ENCODE measurements around the gene DIP2A.

Gene DIP2A

GRCh38 chr21:46480466-46480865 is 21.8 kb downstream of the DIP2A start:
- no peaks in the 10 kb centered on the region for H3K4me1 ChIP-seq (ENCODE audit: control insufficient read depth, insufficient read depth, low read length)
- H3K4me3 ChIP-seq (ENCODE audit: low read length) = no peak overlapping the region
- WGBS (ENCODE audit: insufficient coverage, insufficient read length) = no CpG with 5 or more reads among the region's 5 CpGs
- H3K36me3 ChIP-seq (ENCODE audit: control insufficient read depth, insufficient read depth, low read length) = no peaks in the 10 kb centered on the region
- H3K27me3 ChIP-seq (ENCODE audit: control insufficient read depth, insufficient read depth, low read length) = no peaks in the 10 kb centered on the region
- no peak overlapping the region for H3K27ac ChIP-seq (ENCODE audit: low read length)
- H3K9me3 ChIP-seq (ENCODE audit: control insufficient read depth, insufficient read depth, low read length) = no peaks in the 10 kb centered on the region
- no peak for DNase-seq (ENCODE audit: low read depth, low spot score)

DNA sequence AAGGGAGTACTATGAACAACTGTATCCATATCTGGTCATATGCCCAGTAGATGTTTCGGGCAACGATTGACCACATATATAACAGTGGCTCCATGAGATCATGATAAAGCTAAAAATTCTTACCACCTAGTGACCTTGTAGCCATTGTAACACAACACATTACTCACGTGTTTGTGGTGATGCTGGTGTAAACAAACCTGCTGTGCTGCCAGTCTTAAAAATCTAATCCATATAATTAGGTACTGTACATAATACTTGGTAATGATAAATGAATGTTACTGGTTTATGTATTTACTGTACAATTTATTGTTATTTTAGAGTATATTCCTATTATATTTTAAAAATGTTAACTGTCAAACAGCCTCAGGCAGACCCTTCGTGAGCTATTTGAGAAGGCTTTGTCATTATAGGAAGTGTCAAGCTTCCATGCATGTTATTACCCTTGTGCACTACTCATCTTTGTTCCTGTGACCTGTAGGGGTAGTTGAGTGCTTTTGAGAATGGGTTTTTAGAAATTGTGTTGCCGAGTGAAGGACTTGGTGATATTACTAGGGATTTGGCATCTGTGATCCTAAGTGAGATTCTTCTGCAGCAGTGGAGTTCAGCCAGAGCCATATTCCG is 23.6 kb downstream of the DIP2A start:
- H3K9me3 ChIP-seq (ENCODE audit: control insufficient read depth, insufficient read depth, low read length) = no peaks in the 10 kb centered on the region
- WGBS (ENCODE audit: insufficient coverage, insufficient read length) = no CpG with 5 or more reads among the region's 6 CpGs
- H3K4me1 ChIP-seq (ENCODE audit: control insufficient read depth, insufficient read depth, low read length) = no peaks in the 10 kb centered on the region
- H3K27me3 ChIP-seq (ENCODE audit: control insufficient read depth, insufficient read depth, low read length) = no peaks in the 10 kb centered on the region
- no peaks in the 10 kb centered on the region; the same call in 1 of the 2 replicates for H3K36me3 ChIP-seq (ENCODE audit: control insufficient read depth, insufficient read depth, low read length)
- H3K27ac ChIP-seq (ENCODE audit: low read length) = no peak overlapping the region
- no peak for DNase-seq (ENCODE audit: low read depth, low spot score)
- H3K4me3 ChIP-seq (ENCODE audit: low read length) = no peak overlapping the region

GRCh38 chr21:46482846-46483231 is 24.1 kb downstream of the DIP2A start:
- DNase-seq (ENCODE audit: low read depth, low spot score) = no peak
- H3K9me3 ChIP-seq (ENCODE audit: control insufficient read depth, insufficient read depth, low read length) = no peaks in the 10 kb centered on the region
- H3K36me3 ChIP-seq (ENCODE audit: control insufficient read depth, insufficient read depth, low read length) = no peaks in the 10 kb centered on the region; the same call in 1 of the 2 replicates
- WGBS (ENCODE audit: insufficient coverage, insufficient read length) = no CpG with 5 or more reads among the region's 2 CpGs
- no peak overlapping the region for H3K27ac ChIP-seq (ENCODE audit: low read length)
- H3K27me3 ChIP-seq (ENCODE audit: control insufficient read depth, insufficient read depth, low read length) = no peaks in the 10 kb centered on the region
- no peak overlapping the region for H3K4me3 ChIP-seq (ENCODE audit: low read length)
- H3K4me1 ChIP-seq (ENCODE audit: control insufficient read depth, insufficient read depth, low read length) = no peaks in the 10 kb centered on the region

- no peak for DNase-seq (ENCODE audit: low read depth, low spot score)
- H3K27me3 ChIP-seq (ENCODE audit: control insufficient read depth, insufficient read depth, low read length) = no peaks in the 10 kb centered on the region
- no peaks in the 10 kb centered on the region; the same call in 1 of the 2 replicates for H3K36me3 ChIP-seq (ENCODE audit: control insufficient read depth, insufficient read depth, low read length)
- no peaks in the 10 kb centered on the region for H3K4me1 ChIP-seq (ENCODE audit: control insufficient read depth, insufficient read depth, low read length)
- WGBS (ENCODE audit: insufficient coverage, insufficient read length) = no CpG with 5 or more reads among the region's 6 CpGs
- H3K4me3 ChIP-seq (ENCODE audit: low read length) = no peak overlapping the region
- no peaks in the 10 kb centered on the region for H3K9me3 ChIP-seq (ENCODE audit: control insufficient read depth, insufficient read depth, low read length)
- H3K27ac ChIP-seq (ENCODE audit: low read length) = no peak overlapping the region
Observed at GRCh38 chr21:46483300-46484295, 24.9 kb downstream of the DIP2A start.

DNA sequence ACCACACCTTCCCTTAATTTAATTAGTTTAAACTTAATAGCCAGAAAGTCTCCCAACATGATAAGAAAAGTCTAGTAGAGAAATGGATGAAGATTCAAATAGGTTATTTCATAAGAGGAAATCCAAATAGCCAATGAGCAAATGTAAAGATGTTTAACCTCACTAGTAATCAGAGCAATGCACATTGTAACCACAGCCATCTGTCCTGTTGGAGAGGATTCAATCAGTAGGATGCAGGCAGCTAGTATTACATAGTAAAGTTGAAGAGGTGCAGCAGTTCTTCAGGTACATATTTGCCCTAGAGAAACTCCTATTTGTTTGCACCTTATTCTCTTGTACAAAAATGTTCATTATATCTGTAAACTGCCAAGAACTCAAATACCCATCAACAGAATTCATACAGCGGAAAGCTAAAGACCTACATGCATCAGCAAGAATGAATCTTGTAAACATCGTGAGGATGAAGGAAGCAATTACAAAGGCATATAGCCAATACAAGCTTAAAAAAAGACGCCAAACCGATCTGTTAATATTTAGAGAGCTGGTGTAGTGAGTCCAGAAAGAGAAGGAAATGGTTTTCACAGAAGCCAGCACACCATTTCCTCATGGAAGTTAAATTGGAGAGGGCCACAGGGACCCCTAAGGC is 27.9 kb downstream of the DIP2A start:
- H3K27me3 ChIP-seq (ENCODE audit: control insufficient read depth, insufficient read depth, low read length) = no peaks in the 10 kb centered on the region
- no peak for DNase-seq (ENCODE audit: low read depth, low spot score)
- H3K36me3 ChIP-seq (ENCODE audit: control insufficient read depth, insufficient read depth, low read length) = no peaks in the 10 kb centered on the region; the same call in 1 of the 2 replicates
- 0 out of 2 replicates have a peak, but pooled peaks cover 1% of the 10 kb centered on the region for H3K4me1 ChIP-seq (ENCODE audit: control insufficient read depth, insufficient read depth, low read length)
- no peak overlapping the region for H3K4me3 ChIP-seq (ENCODE audit: low read length)
- no CpG with 5 or more reads among the region's 4 CpGs for WGBS (ENCODE audit: insufficient coverage, insufficient read length)
- no peak overlapping the region for H3K27ac ChIP-seq (ENCODE audit: low read length)
- H3K9me3 ChIP-seq (ENCODE audit: control insufficient read depth, insufficient read depth, low read length) = no peaks in the 10 kb centered on the region

DNA sequence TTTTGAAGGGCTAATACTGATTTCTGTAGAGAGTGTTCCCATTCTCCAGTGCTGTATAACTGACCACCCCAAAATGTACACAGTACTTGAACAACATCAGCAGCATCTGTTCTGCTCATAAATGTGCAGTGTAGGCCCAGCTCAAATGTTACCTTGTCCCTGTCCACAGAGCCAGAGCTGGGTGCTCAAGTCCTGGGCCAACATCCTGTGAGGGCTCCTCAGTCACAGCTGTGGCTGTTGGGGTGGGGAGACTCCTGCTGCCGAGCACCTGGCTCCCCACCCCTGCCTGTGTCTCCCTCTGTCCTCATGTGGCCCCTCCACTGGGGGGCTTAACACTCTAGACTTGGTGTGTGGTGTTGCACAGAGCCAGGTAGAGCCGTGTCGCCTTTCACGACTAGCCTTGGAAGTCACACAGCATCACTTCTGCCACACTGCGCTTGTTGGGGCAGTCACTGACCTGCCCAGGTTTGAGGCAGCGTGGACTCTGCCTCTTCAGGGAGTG is 30.5 kb downstream of the DIP2A start:
- DNase-seq (ENCODE audit: low read depth, low spot score) = no peak
- no peak overlapping the region for H3K27ac ChIP-seq (ENCODE audit: low read length)
- 0 out of 2 replicates have a peak, but pooled peaks cover 1% of the 10 kb centered on the region for H3K4me1 ChIP-seq (ENCODE audit: control insufficient read depth, insufficient read depth, low read length)
- H3K27me3 ChIP-seq (ENCODE audit: control insufficient read depth, insufficient read depth, low read length) = no peaks in the 10 kb centered on the region
- no peaks in the 10 kb centered on the region; the same call in 1 of the 2 replicates for H3K36me3 ChIP-seq (ENCODE audit: control insufficient read depth, insufficient read depth, low read length)
- H3K9me3 ChIP-seq (ENCODE audit: control insufficient read depth, insufficient read depth, low read length) = no peaks in the 10 kb centered on the region
- no peak overlapping the region for H3K4me3 ChIP-seq (ENCODE audit: low read length)
- no CpG with 5 or more reads among the region's 6 CpGs for WGBS (ENCODE audit: insufficient coverage, insufficient read length)

- WGBS (ENCODE audit: insufficient coverage, insufficient read length) = no CpG with 5 or more reads among the region's 10 CpGs
- H3K36me3 ChIP-seq (ENCODE audit: control insufficient read depth, insufficient read depth, low read length) = no peaks in the 10 kb centered on the region; the same call in 1 of the 2 replicates
Observed at GRCh38 chr21:46489800-46490199, 31.1 kb downstream of the DIP2A start.

DNA sequence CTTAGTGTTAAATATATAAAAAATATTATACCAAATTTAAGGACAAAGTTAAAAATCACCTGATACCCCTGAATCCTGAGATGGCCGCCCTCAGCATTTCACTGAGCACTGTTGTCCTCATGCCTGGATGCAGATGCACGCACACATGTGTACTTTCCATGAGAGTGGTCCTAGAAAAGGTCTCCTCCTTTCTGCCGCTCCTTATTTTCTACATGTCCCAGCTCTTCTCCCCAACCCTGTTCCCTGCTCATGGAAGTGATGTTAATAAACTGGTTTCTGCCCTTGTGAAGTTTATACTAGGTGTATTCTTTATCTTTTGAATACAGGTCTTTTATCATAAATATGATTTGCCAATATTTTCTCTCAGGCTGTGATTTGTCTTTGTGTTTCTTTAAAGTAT is 32.9 kb downstream of the DIP2A start:
- no peaks in the 10 kb centered on the region for H3K36me3 ChIP-seq (ENCODE audit: control insufficient read depth, insufficient read depth, low read length)
- H3K27me3 ChIP-seq (ENCODE audit: control insufficient read depth, insufficient read depth, low read length) = no peaks in the 10 kb centered on the region
- no CpG with 5 or more reads among the region's 3 CpGs for WGBS (ENCODE audit: insufficient coverage, insufficient read length)

More at GRCh38 chr21:46489800-46490199, 31.1 kb downstream of the DIP2A start:
- no peaks in the 10 kb centered on the region for H3K9me3 ChIP-seq (ENCODE audit: control insufficient read depth, insufficient read depth, low read length)
- H3K27ac ChIP-seq (ENCODE audit: low read length) = no peak overlapping the region
- H3K27me3 ChIP-seq (ENCODE audit: control insufficient read depth, insufficient read depth, low read length) = no peaks in the 10 kb centered on the region
- 0 out of 2 replicates have a peak, but pooled peaks cover 1% of the 10 kb centered on the region for H3K4me1 ChIP-seq (ENCODE audit: control insufficient read depth, insufficient read depth, low read length)
- DNase-seq (ENCODE audit: low read depth, low spot score) = no peak
- no peak overlapping the region for H3K4me3 ChIP-seq (ENCODE audit: low read length)

DNA sequence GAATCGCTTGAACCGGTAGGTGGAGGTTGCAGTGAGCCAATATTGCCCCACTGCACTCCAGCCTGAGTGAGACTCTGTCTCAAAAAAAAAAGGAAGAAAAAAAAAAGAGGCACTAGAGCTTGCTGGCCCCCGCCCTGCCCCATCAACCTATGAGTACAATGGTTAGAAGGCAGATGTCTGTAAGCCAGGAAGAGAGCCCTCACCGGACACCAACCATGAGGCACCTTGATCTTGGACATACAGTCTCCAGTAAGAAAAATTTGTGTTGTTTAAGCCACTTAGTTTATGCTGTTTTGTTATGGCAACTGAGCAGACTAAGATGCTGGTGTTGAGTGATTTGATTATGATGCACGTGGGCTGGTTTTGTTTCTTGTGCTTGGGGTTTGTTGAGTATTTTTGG is 34.2 kb downstream of the DIP2A start:
- no peak for DNase-seq (ENCODE audit: low read depth, low spot score)
- peaks cover 2% of the 10 kb centered on the region; the same call in 1 of the 2 replicates for H3K36me3 ChIP-seq (ENCODE audit: control insufficient read depth, insufficient read depth, low read length)
- H3K4me3 ChIP-seq (ENCODE audit: low read length) = no peak overlapping the region
- no peak overlapping the region for H3K27ac ChIP-seq (ENCODE audit: low read length)
- H3K9me3 ChIP-seq (ENCODE audit: control insufficient read depth, insufficient read depth, low read length) = no peaks in the 10 kb centered on the region
- H3K27me3 ChIP-seq (ENCODE audit: control insufficient read depth, insufficient read depth, low read length) = no peaks in the 10 kb centered on the region
- WGBS (ENCODE audit: insufficient coverage, insufficient read length) = no CpG with 5 or more reads among the region's 5 CpGs
- H3K4me1 ChIP-seq (ENCODE audit: control insufficient read depth, insufficient read depth, low read length) = 0 out of 2 replicates have a peak, but pooled peaks cover 1% of the 10 kb centered on the region

More for the DNA sequence above, 32.9 kb downstream of the DIP2A start:
- DNase-seq (ENCODE audit: low read depth, low spot score) = no peak
- no peak overlapping the region for H3K4me3 ChIP-seq (ENCODE audit: low read length)
- H3K9me3 ChIP-seq (ENCODE audit: control insufficient read depth, insufficient read depth, low read length) = no peaks in the 10 kb centered on the region
- 0 out of 2 replicates have a peak, but pooled peaks cover 1% of the 10 kb centered on the region for H3K4me1 ChIP-seq (ENCODE audit: control insufficient read depth, insufficient read depth, low read length)
- no peak overlapping the region for H3K27ac ChIP-seq (ENCODE audit: low read length)

DNA sequence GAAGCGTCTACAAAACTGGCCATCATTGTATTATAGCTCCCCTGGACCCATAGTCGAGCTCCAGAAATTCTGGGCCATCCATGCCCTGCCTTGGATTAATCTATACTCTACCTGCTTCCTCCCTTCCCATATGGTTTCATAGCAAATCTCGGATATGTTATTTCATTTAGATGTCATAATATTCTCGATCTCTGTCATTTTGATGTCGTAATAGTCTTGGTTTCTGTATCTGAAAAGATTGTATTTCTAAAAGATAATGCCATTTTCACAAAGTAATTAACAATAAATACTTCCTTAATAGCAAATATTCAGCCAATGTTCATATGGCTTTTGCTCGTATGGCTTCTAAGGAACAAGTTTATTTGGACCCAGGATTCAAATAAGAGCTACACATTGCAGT is 35.1 kb downstream of the DIP2A start:
- WGBS (ENCODE audit: insufficient coverage, insufficient read length) = no CpG with 5 or more reads among the region's 6 CpGs
- no peak for DNase-seq (ENCODE audit: low read depth, low spot score)
- peaks cover 7% of the 10 kb centered on the region; the same call in 1 of the 2 replicates for H3K36me3 ChIP-seq (ENCODE audit: control insufficient read depth, insufficient read depth, low read length)

More for the DNA sequence above, 35.1 kb downstream of the DIP2A start:
- no peaks in the 10 kb centered on the region for H3K27me3 ChIP-seq (ENCODE audit: control insufficient read depth, insufficient read depth, low read length)
- H3K4me3 ChIP-seq (ENCODE audit: low read length) = no peak overlapping the region
- H3K27ac ChIP-seq (ENCODE audit: low read length) = no peak overlapping the region
- 0 out of 2 replicates have a peak, but pooled peaks cover 1% of the 10 kb centered on the region for H3K4me1 ChIP-seq (ENCODE audit: control insufficient read depth, insufficient read depth, low read length)
- no peaks in the 10 kb centered on the region for H3K9me3 ChIP-seq (ENCODE audit: control insufficient read depth, insufficient read depth, low read length)

Data from iPS DF 6.9 (cell line).